Panc1 (cell line): ENCODE data around the gene VTN. TPM values are rescaled to one million over a fixed set of nuclear protein-coding genes. Genes with fewer than 3 reads are reported as not detected.

Source experiments
- ATAC-seq: fragments of 200-7000 bp; cut with Tn5 transposase; 2 replicates; pipeline ENCODE4 v1.9.1; 2020; ENCODE audit warnings: mild to moderate bottlenecking, moderate library complexity
- BruUV-seq: library from RNA; stranded (reverse); fragments of 400-500 nt; replicated peaks from 2 replicates; lab custom pipeline; 2021; lab: Mats Ljungman, UMichigan
- CTCF ChIA-PET: fragments of 300-600 bp; sonication (Branson Sonifier 250); formaldehyde crosslinking; loops from one replicate; lab custom pipeline; 2022; ENCODE audit warnings: antibody characterized with exemption; lab: Charles Lee
- POLR2A ChIA-PET: fragments of 300-600 bp; sonication (Branson Sonifier 250); formaldehyde crosslinking; loops from one replicate; lab custom pipeline; 2022; ENCODE audit warnings: antibody characterized with exemption; lab: Charles Lee
- DNase-seq: peaks from one replicate; pipeline ENCODE4 v3.0.0-alpha.2; 2010; ENCODE audit warnings: low read depth, low spot score
- H3K27ac ChIP-seq: 2 replicates; pipeline ENCODE4 v1.5.1; 2011; ENCODE audit warnings: mild to moderate bottlenecking, low read length, inconsistent platforms
- H3K27me3 ChIP-seq: fragments of 200-500 bp; sonication (Bioruptor generic); 2 replicates; pipeline ENCODE4 v1.6.0; 2014; ENCODE audit warnings: low read length, inconsistent platforms; ENCODE audit not compliant: control insufficient read depth, insufficient read depth
- H3K36me3 ChIP-seq: fragments of 200-500 bp; sonication (Bioruptor generic); 2 replicates; pipeline ENCODE4 v1.5.1; 2014; ENCODE audit warnings: inconsistent platforms, mild to moderate bottlenecking, low read length, moderate library complexity; ENCODE audit not compliant: control insufficient read depth, insufficient read depth
- H3K4me1 ChIP-seq: 2 replicates; pipeline ENCODE4 v1.5.1; 2011; ENCODE audit warnings: inconsistent platforms, mild to moderate bottlenecking, low read length, moderate library complexity; ENCODE audit not compliant: control insufficient read depth, insufficient read depth
- H3K4me3 ChIP-seq, 2 experiments: 2 replicates each; pipeline ENCODE4 v1.5.1; 2011 to 2012; ENCODE audit warnings: low read depth in 2 of 2, low read length in 2 of 2, mild to moderate bottlenecking in 2 of 2, inconsistent platforms in 1 of 2, moderate library complexity in 1 of 2
- H3K9me3 ChIP-seq: fragments of 200-500 bp; sonication (Bioruptor generic); 2 replicates; pipeline ENCODE4 v1.5.1; 2014; ENCODE audit warnings: low read depth, mild to moderate bottlenecking, inconsistent platforms, low read length, moderate library complexity; ENCODE audit not compliant: control insufficient read depth, insufficient read depth
- CTCF ChIP-seq: fragments of 450-650 bp; IDR thresholded peaks from 2 replicates; pipeline ENCODE4 v1.5.1; 2017; ENCODE audit warnings: mild to moderate bottlenecking
- POLR2AphosphoS5 ChIP-seq: IDR thresholded peaks from 2 replicates; pipeline ENCODE4 v1.6.1; 2012; ENCODE audit warnings: mild to moderate bottlenecking, low read depth, low read length, moderate library complexity
- SIN3A ChIP-seq: IDR thresholded peaks from 2 replicates; pipeline ENCODE4 v1.6.1; 2012; ENCODE audit warnings: low read depth, mild to moderate bottlenecking, low read length, moderate library complexity, borderline replicate concordance; ENCODE audit not compliant: insufficient read depth
- TCF7L2 ChIP-seq: IDR thresholded peaks from 2 replicates; pipeline ENCODE4 v1.6.1; 2011; ENCODE audit warnings: mild to moderate bottlenecking, low read depth, low read length, inconsistent platforms
- in situ Hi-C: cut with HindIII; loops from 2 replicates; pipeline ENCODE4 v1.10.0; 2016; ENCODE audit warnings: low sequenced_read_pairs, low pct_unique_long_range_greater_than_20kb
- intact Hi-C: fragments of 100-400 bp; cut with micrococcal nuclease; formaldehyde crosslinking; loops from one replicate; pipeline ENCODE4 v1.10.0; 2022; ENCODE audit not compliant: unreplicated experiment
- total RNA-seq: library from RNA; stranded (reverse); gene quantifications from one replicate; pipeline ENCODE4 v1.2.1, GENCODE V29; 2021; ENCODE audit not compliant: unreplicated experiment
- TF ChIP-seq, protein P1 (sequence below), 2 experiments: IDR thresholded peaks; 2 replicates each; pipeline ENCODE4 v1.6.1; 2011 to 2012; ENCODE audit warnings: low read depth in 2 of 2, control low read depth in 1 of 2, low read length in 1 of 2, mild to moderate bottlenecking in 1 of 2, moderate library complexity in 1 of 2; ENCODE audit not compliant: insufficient read depth in 1 of 2

The VTN gene
- total RNA-seq, 1 experiment from 2014 or later: 2.3 TPM

DNA sequence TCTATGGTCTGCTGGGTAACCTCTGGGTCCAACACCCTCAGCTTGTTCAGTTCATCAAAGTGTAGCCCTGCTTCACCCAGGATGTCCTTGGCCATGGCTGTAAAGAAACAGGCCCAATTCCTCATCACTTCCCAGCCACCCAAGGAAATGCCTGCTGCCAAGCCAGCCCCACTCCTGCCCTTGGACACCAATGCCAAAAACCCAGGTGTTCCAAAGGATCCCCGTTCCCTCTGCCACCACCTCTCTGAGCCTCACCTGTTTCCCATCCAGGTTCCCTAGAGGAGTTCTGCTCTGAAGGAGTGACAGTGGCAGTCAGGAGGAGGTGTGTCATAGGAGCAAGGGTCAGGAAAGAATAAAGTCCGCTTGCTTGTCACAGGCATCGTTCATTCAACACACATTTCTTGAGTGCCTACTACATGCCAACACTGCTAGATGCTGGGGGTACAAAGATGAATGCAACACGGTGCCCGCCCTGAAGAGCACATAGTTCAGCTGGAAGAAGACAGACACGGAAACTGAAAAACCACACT lies 38.2 kb downstream of the VTN start:
- POLR2A ChIA-PET: interaction anchor here (1.0 kb wide), 1 partner anchor 25 kb away, joined by 4 read pairs; the partner anchor contains the start of gene POLDIP2
- H3K36me3 ChIP-seq: no peaks in the 10 kb centered on the region; the same call in 1 of the 2 replicates
- DNase-seq (no peak), ATAC-seq (no peak)
- CTCF ChIA-PET: no interaction called here
- H3K27ac ChIP-seq: no peak overlapping the region
- H3K4me3 ChIP-seq: no peak overlapping the region
- TF ChIP-seq POLR2AphosphoS5: no peak
- no peak for TF ChIP-seq CTCF
- no peak for TF ChIP-seq TCF7L2
- TF ChIP-seq, protein P1, sequence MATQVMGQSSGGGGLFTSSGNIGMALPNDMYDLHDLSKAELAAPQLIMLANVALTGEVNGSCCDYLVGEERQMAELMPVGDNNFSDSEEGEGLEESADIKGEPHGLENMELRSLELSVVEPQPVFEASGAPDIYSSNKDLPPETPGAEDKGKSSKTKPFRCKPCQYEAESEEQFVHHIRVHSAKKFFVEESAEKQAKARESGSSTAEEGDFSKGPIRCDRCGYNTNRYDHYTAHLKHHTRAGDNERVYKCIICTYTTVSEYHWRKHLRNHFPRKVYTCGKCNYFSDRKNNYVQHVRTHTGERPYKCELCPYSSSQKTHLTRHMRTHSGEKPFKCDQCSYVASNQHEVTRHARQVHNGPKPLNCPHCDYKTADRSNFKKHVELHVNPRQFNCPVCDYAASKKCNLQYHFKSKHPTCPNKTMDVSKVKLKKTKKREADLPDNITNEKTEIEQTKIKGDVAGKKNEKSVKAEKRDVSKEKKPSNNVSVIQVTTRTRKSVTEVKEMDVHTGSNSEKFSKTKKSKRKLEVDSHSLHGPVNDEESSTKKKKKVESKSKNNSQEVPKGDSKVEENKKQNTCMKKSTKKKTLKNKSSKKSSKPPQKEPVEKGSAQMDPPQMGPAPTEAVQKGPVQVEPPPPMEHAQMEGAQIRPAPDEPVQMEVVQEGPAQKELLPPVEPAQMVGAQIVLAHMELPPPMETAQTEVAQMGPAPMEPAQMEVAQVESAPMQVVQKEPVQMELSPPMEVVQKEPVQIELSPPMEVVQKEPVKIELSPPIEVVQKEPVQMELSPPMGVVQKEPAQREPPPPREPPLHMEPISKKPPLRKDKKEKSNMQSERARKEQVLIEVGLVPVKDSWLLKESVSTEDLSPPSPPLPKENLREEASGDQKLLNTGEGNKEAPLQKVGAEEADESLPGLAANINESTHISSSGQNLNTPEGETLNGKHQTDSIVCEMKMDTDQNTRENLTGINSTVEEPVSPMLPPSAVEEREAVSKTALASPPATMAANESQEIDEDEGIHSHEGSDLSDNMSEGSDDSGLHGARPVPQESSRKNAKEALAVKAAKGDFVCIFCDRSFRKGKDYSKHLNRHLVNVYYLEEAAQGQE (IDR thresholded peaks at IDR 0.05; ENCODE audit: insufficient read depth in 1 of 2, low read depth in 2 of 2, low read length in 1 of 2): no peak
- no peak for TF ChIP-seq SIN3A
- peaks cover 18% of the 10 kb centered on the region for H3K4me1 ChIP-seq
- no peaks in the 10 kb centered on the region for H3K9me3 ChIP-seq
- in situ Hi-C loops (no loop called here), intact Hi-C loops (no loop called here)
- H3K27me3 ChIP-seq: no peaks in the 10 kb centered on the region
- no TSS peak for BruUV-seq

GRCh38 chr17:28330671-28331070 lies 39.4 kb downstream of the VTN start:
- intact Hi-C loops (no loop called here), in situ Hi-C loops (no loop called here)
- ChIA-PET CTCF (no interaction called here), POLR2A (interaction anchor here (0.7 to 1.0 kb wide), 3 partner anchors 27 to 195 kb away, joined by 3 to 4 read pairs (median 4); partner anchors contain the start of gene POLDIP2)
- TF ChIP-seq, protein P1 (IDR thresholded peaks at IDR 0.05; ENCODE audit: insufficient read depth in 1 of 2, low read depth in 2 of 2, low read length in 1 of 2): no peak
- TF ChIP-seq POLR2AphosphoS5 (no peak), SIN3A (no peak), CTCF (no peak), TCF7L2 (no peak)
- DNase-seq (no peak), ATAC-seq (no peak)
- H3K9me3 ChIP-seq: no peaks in the 10 kb centered on the region
- H3K27me3 ChIP-seq: no peaks in the 10 kb centered on the region
- H3K4me3 ChIP-seq: no peak overlapping the region
- no peaks in the 10 kb centered on the region; the same call in 1 of the 2 replicates for H3K36me3 ChIP-seq
- H3K27ac ChIP-seq: no peak overlapping the region
- H3K4me1 ChIP-seq: peaks cover 11% of the 10 kb centered on the region
- BruUV-seq: no TSS peak
